Measurements from ENCODE around the gene ARHGAP25. TPM values are rescaled to one million over a fixed set of nuclear protein-coding genes. Genes with fewer than 3 reads are reported as not detected.

The ARHGAP25 gene
- total and polyA plus RNA-seq, 2 experiments from 2014 or later, result 1.9 to 2.0 TPM

DNA sequence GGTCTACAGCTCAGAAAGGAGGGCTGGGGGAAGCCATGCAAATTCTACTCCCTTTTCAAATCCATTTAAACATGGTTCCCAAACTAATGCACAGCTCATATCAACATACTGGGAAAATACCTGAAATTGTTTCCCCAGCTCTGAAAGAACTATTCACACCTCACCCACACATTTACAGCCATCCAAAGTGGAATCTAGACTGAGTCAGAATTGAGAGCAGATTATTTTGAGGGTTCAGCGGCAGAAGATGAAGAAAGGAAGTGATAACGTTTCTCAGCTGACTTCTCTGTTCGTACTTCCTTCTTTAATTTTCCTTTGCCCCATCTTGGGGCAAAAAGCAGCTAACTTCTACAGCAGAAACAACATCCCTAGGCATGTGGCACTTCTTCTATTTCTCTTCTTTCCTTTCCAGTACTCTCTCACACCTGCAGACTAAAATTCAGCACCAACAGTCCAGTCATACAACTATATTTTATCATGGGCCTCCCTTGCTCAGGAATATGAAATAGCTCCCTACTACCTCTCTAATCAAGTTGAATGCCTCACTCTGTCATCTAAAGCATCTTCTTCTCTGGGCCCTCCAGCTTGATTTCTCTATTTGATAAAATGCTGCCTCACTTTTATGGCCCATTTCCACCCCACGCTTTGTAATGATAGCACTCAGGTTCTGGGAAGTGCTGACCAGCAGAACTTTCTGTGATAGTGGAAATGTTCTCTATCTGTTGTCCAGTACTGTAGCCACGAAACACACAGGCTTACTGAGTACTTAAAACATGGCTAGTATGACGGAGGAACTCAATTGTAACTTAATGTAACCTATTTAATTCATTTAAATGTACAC lies 35.9 kb downstream of the ARHGAP25 start:
- H3K36me3 ChIP-seq (ENCODE audit: insufficient read depth), result no peaks in the 10 kb centered on the region
- TF ChIP-seq CTCF (conservative IDR thresholded peaks at IDR 0.05; ENCODE audit: low read depth in 2 of 2) (no peak), EZH2 (IDR thresholded peaks at IDR 0.05; ENCODE audit: low read depth, unreplicated experiment) (no peak), ZNF331 (CRISPR knock-in tag; IDR thresholded peaks at IDR 0.05; ENCODE audit: low read depth) (no peak), POLR2AphosphoS5 (IDR thresholded peaks at IDR 0.05; ENCODE audit: low read depth) (no peak), REST (IDR thresholded peaks at IDR 0.05; ENCODE audit: unreplicated experiment) (no peak), CREB1 (CRISPR knock-in tag; IDR thresholded peaks at IDR 0.05; ENCODE audit: low read depth) (no peak), NANOG (IDR thresholded peaks at IDR 0.05; ENCODE audit: borderline replicate concordance) (no peak), EZH2phosphoT487 (IDR thresholded peaks at IDR 0.05; ENCODE audit: unreplicated experiment) (no peak), ZNF462 (CRISPR knock-in tag; IDR thresholded peaks at IDR 0.05) (no peak)
- TF ChIP-seq, protein P1, sequence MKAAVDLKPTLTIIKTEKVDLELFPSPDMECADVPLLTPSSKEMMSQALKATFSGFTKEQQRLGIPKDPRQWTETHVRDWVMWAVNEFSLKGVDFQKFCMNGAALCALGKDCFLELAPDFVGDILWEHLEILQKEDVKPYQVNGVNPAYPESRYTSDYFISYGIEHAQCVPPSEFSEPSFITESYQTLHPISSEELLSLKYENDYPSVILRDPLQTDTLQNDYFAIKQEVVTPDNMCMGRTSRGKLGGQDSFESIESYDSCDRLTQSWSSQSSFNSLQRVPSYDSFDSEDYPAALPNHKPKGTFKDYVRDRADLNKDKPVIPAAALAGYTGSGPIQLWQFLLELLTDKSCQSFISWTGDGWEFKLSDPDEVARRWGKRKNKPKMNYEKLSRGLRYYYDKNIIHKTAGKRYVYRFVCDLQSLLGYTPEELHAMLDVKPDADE (IDR thresholded peaks at IDR 0.05), result no peak
- no peaks in the 10 kb centered on the region for H3K79me2 ChIP-seq (replicated peaks; ENCODE audit: insufficient read depth)
- H3K27ac ChIP-seq (ENCODE audit: low read depth), result no peak overlapping the region
- ATAC-seq, result no peak
- Mint-ChIP-seq H3K4me3 (no peak overlapping the region), H3K27ac (no peak overlapping the region), H3K27me3 (ENCODE audit: insufficient read depth, low read depth, poor library complexity) (peaks cover 3% of the 10 kb centered on the region), H3K36me3 (ENCODE audit: low read depth) (no peaks in the 10 kb centered on the region), H3K9me3 (no peaks in the 10 kb centered on the region; the same call in 2 of the 3 replicates), H3K4me1 (peaks cover 27% of the 10 kb centered on the region)
- H3K4me3 ChIP-seq, result no peak overlapping the region
- H3K27me3 ChIP-seq (ENCODE audit: insufficient read depth), result no peaks in the 10 kb centered on the region
- H3F3A ChIP-seq (replicated peaks; ENCODE audit: low read depth), result no peaks in the 10 kb centered on the region
- H2AFZ ChIP-seq, result no peak overlapping the region
- H3K4me1 ChIP-seq (ENCODE audit: insufficient read depth), result peaks cover 22% of the 10 kb centered on the region
- H3K4me2 ChIP-seq, result no peak overlapping the region
- DNase-seq (ENCODE audit: low spot score), result no peak
- no peaks in the 10 kb centered on the region for H3K9me2 ChIP-seq (ENCODE audit: insufficient read depth)
- no peaks in the 10 kb centered on the region for H4K20me1 ChIP-seq (replicated peaks; ENCODE audit: insufficient read depth)
